Astrocyte (in vitro differentiated cells and primary cell): Measurements from ENCODE around the gene ATG14. TPM values are rescaled to one million over a fixed set of nuclear protein-coding genes. Genes with fewer than 3 reads are reported as not detected.

Experiments used
- DNase-seq: peaks from one replicate; pipeline ENCODE4 v3.0.0-alpha.2; 2010; ENCODE audit warnings: low read depth
- FAIRE-seq: peaks from 2 replicates; lab custom pipeline; 2011; peaks lifted over from hg19 to GRCh38; lab: Jason Lieb, UNC
- H2AFZ ChIP-seq: 2 replicates; pipeline ENCODE4 v1.6.0; 2012; ENCODE audit warnings: low read depth, low read length, inconsistent platforms
- H3K27ac ChIP-seq: 2 replicates; pipeline ENCODE4 v1.5.1; 2011; ENCODE audit warnings: low read depth, low read length, inconsistent platforms
- H3K27me3 ChIP-seq: 2 replicates; pipeline ENCODE4 v1.6.0; 2011; ENCODE audit warnings: low read length, inconsistent platforms; ENCODE audit not compliant: insufficient read depth
- H3K36me3 ChIP-seq: 2 replicates; pipeline ENCODE4 v1.5.1; 2011; ENCODE audit warnings: low read length, inconsistent platforms; ENCODE audit not compliant: insufficient read depth
- H3K4me1 ChIP-seq: 2 replicates; pipeline ENCODE4 v1.5.1; 2011; ENCODE audit warnings: low read length, inconsistent platforms; ENCODE audit not compliant: insufficient read depth
- H3K4me2 ChIP-seq: 2 replicates; pipeline ENCODE4 v1.6.0; 2012; ENCODE audit warnings: low read length, inconsistent platforms
- H3K4me3 ChIP-seq: 2 replicates; pipeline ENCODE4 v1.5.1; 2011; ENCODE audit warnings: low read depth, mild to moderate bottlenecking, low read length, inconsistent platforms; ENCODE audit not compliant: insufficient read depth
- H3K79me2 ChIP-seq: 2 replicates; pipeline ENCODE4 v1.6.0; 2012; ENCODE audit warnings: mild to moderate bottlenecking, low read length, inconsistent platforms; ENCODE audit not compliant: insufficient read depth
- H3K9ac ChIP-seq: 2 replicates; pipeline ENCODE4 v1.6.0; 2012; ENCODE audit warnings: mild to moderate bottlenecking, low read length, inconsistent platforms
- H3K9me3 ChIP-seq: 2 replicates; pipeline ENCODE4 v1.5.1; 2012; ENCODE audit warnings: low read depth, mild to moderate bottlenecking, low read length, inconsistent platforms; ENCODE audit not compliant: insufficient read depth
- H4K20me1 ChIP-seq: 2 replicates; pipeline ENCODE4 v1.6.0; 2012; ENCODE audit warnings: low read length, inconsistent platforms; ENCODE audit not compliant: insufficient read depth
- H3K27ac Mint-ChIP-seq: one replicate; pipeline ENCODE4 v1.8.0; 2021; ENCODE audit warnings: mild to moderate bottlenecking, mixed read lengths; ENCODE audit not compliant: unreplicated experiment
- H3K27me3 Mint-ChIP-seq: one replicate; pipeline ENCODE4 v1.8.0; 2021; ENCODE audit warnings: low read depth, mixed read lengths; ENCODE audit not compliant: unreplicated experiment
- H3K36me3 Mint-ChIP-seq: one replicate; pipeline ENCODE4 v1.8.0; 2021; ENCODE audit warnings: low read depth, mixed read lengths; ENCODE audit not compliant: unreplicated experiment
- H3K4me1 Mint-ChIP-seq: one replicate; pipeline ENCODE4 v1.8.0; 2021; ENCODE audit warnings: low read depth, mixed read lengths; ENCODE audit not compliant: unreplicated experiment
- H3K4me3 Mint-ChIP-seq: one replicate; pipeline ENCODE4 v1.8.0; 2021; ENCODE audit warnings: mild to moderate bottlenecking, moderate library complexity, mixed read lengths; ENCODE audit not compliant: unreplicated experiment
- H3K9me3 Mint-ChIP-seq: one replicate; pipeline ENCODE4 v1.8.0; 2021; ENCODE audit warnings: mild to moderate bottlenecking, mixed read lengths; ENCODE audit not compliant: unreplicated experiment
- EZH2 ChIP-seq: IDR thresholded peaks from 2 replicates; pipeline ENCODE4 v1.6.1; 2012; ENCODE audit warnings: mild to moderate bottlenecking, low read length, inconsistent platforms; ENCODE audit not compliant: insufficient read depth
- total RNA-seq: library from RNA; stranded (reverse); gene quantifications from 2 replicates; pipeline ENCODE4 v1.2.1, GENCODE V29; 2021
- TF ChIP-seq, protein P1 (sequence below): IDR thresholded peaks from 2 replicates; pipeline ENCODE4 v1.5.1; 2011; ENCODE audit warnings: low read depth, mild to moderate bottlenecking, inconsistent platforms, low read length, moderate library complexity; ENCODE audit not compliant: insufficient read depth

ATG14 gene
- total RNA-seq, 1 donor from 2014 or later = 11.5 TPM

DNA sequence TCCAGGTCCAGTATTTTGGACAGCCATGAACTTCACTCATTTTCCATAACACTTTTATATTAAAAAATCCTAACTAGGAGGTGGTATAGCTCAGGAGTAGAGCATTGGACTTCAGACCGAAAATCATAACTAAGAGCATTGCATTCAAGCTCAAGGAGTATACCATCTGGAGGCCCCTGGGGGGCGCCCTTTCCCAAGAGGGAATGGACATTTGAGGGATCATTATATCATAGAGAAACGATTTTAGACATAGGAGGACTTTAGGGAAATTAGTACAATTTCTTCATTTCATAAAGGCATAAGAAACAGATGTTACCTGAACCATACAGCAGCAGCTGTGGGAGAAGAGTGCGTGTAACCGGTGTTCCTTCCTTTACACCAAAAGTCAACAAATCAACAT, 5.2 kb upstream of the ATG14 start:
- H3K79me2 ChIP-seq = no peaks in the 10 kb centered on the region
- H3K36me3 Mint-ChIP-seq = no peaks in the 10 kb centered on the region
- H3K27ac Mint-ChIP-seq = no peak overlapping the region
- no peaks in the 10 kb centered on the region for H3K9me3 Mint-ChIP-seq
- no peaks in the 10 kb centered on the region for H3K9me3 ChIP-seq
- H3K27me3 Mint-ChIP-seq = peaks cover 4% of the 10 kb centered on the region
- no peaks in the 10 kb centered on the region for H3K36me3 ChIP-seq
- no peak overlapping the region for H3K4me2 ChIP-seq
- no peak overlapping the region for H3K4me3 ChIP-seq
- no peaks in the 10 kb centered on the region for H3K4me1 ChIP-seq
- DNase-seq = no peak
- TF ChIP-seq, protein P1, sequence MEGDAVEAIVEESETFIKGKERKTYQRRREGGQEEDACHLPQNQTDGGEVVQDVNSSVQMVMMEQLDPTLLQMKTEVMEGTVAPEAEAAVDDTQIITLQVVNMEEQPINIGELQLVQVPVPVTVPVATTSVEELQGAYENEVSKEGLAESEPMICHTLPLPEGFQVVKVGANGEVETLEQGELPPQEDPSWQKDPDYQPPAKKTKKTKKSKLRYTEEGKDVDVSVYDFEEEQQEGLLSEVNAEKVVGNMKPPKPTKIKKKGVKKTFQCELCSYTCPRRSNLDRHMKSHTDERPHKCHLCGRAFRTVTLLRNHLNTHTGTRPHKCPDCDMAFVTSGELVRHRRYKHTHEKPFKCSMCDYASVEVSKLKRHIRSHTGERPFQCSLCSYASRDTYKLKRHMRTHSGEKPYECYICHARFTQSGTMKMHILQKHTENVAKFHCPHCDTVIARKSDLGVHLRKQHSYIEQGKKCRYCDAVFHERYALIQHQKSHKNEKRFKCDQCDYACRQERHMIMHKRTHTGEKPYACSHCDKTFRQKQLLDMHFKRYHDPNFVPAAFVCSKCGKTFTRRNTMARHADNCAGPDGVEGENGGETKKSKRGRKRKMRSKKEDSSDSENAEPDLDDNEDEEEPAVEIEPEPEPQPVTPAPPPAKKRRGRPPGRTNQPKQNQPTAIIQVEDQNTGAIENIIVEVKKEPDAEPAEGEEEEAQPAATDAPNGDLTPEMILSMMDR = peak; percentile 47
- no peak for TF ChIP-seq EZH2
- H3K4me1 Mint-ChIP-seq = peaks cover 3% of the 10 kb centered on the region
- H3K27me3 ChIP-seq = no peaks in the 10 kb centered on the region
- H3K9ac ChIP-seq = no peak overlapping the region
- no peaks in the 10 kb centered on the region for H4K20me1 ChIP-seq
- FAIRE-seq = no peak
- no peak overlapping the region for H3K27ac ChIP-seq
- H3K4me3 Mint-ChIP-seq = no peak overlapping the region
- no peak overlapping the region for H2AFZ ChIP-seq

DNA sequence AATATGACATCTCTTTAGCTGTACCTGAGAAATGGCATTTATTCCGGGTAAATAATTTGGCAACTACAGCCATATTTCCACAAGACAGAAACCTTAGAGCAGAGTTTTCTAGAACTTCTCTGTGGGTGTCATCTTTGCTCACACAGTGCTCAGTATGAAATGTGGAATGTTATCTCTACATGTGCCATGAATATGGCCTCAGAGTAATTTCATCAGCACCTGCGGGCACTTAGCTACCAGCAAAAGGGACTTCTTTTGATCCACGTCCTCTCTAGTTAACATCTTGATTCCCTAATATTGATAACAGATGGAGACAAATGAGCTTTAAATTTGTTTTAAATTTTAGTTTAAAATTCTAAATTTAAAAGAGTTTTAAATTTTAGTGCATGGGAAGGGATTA, 2.9 kb upstream of the ATG14 start:
- Mint-ChIP-seq H3K4me1 (peaks cover 10% of the 10 kb centered on the region), H3K4me3 (no peak overlapping the region), H3K27me3 (peaks cover 4% of the 10 kb centered on the region), H3K9me3 (no peaks in the 10 kb centered on the region), H3K27ac (no peak overlapping the region), H3K36me3 (no peaks in the 10 kb centered on the region)
- DNase-seq (no peak), FAIRE-seq (no peak)
- H3K36me3 ChIP-seq = no peaks in the 10 kb centered on the region
- peaks cover 20% of the 10 kb centered on the region for H3K79me2 ChIP-seq
- H4K20me1 ChIP-seq = no peaks in the 10 kb centered on the region
- no peak overlapping the region for H3K27ac ChIP-seq
- TF ChIP-seq EZH2 = no peak
- TF ChIP-seq, protein P1 = no peak
- H3K4me3 ChIP-seq = no peak overlapping the region
- no peak overlapping the region for H3K9ac ChIP-seq
- H3K9me3 ChIP-seq = no peaks in the 10 kb centered on the region
- H3K4me2 ChIP-seq = no peak overlapping the region
- no peaks in the 10 kb centered on the region for H3K27me3 ChIP-seq
- H2AFZ ChIP-seq = no peak overlapping the region
- H3K4me1 ChIP-seq = peaks cover 7% of the 10 kb centered on the region

DNA sequence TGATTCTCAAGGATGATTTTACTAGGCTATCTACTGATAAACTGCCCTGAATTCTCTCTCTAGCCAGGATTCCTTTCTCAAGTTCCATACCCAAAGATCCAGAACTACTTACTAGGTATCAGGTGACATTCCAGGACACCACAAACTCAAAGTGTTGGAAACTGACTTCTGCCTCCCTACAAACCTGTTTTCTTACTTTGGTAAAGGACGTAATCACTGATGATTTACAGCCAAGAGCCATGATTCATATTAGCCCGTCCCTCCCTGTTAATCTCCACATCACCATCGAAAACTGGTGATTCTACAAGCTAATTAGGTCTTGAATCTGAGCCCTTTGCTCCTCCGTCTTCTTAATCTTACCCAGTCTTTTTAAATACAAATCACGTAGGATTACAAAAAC, 1.0 kb upstream of the ATG14 start:
- H3K27ac Mint-ChIP-seq = no peak overlapping the region
- DNase-seq = peak; percentile 29
- no peaks in the 10 kb centered on the region for H3K9me3 Mint-ChIP-seq
- peaks cover 4% of the 10 kb centered on the region for H3K27me3 Mint-ChIP-seq
- Histone ChIP-seq H3K79me2 (peaks cover 37% of the 10 kb centered on the region), H3K4me2 (peak overlapping the region; percentile 83), H3K27ac (no peak overlapping the region), H3K4me3 (no peak overlapping the region), H4K20me1 (no peaks in the 10 kb centered on the region), H3K4me1 (peaks cover 7% of the 10 kb centered on the region), H3K9me3 (no peaks in the 10 kb centered on the region), H2AFZ (peak overlapping the region; percentile 99), H3K27me3 (no peaks in the 10 kb centered on the region), H3K36me3 (no peaks in the 10 kb centered on the region), H3K9ac (no peak overlapping the region)
- peak overlapping the region; percentile 93 for H3K4me3 Mint-ChIP-seq
- TF ChIP-seq, protein P1 = no peak
- TF ChIP-seq EZH2 = no peak
- no peak for FAIRE-seq
- H3K4me1 Mint-ChIP-seq = peaks cover 16% of the 10 kb centered on the region
- peaks cover 1% of the 10 kb centered on the region for H3K36me3 Mint-ChIP-seq
